ENCODE results near the gene ALDH2.
A peak's percentile ranks its signal among the peaks of the same experiment; 100 is the strongest.
"Not testable (repeated sequence)": the region's sequence is repeated elsewhere in the genome, so short reads cannot be mapped to it uniquely, and the experiment has no call there.

Gene ALDH2

GRCh38 chr12:111822886-111823285 lies 56.2 kb downstream of the ALDH2 start:
- no peak for DNase-seq
- Histone ChIP-seq H3K4me3 (ENCODE audit: low read depth, low read length) (no peak overlapping the region), H3K27me3 (replicated peaks) (peaks cover 4% of the 10 kb centered on the region), H3K36me3 (replicated peaks) (no peaks in the 10 kb centered on the region), H3K27ac (no peak overlapping the region)
- in situ Hi-C loops (cut with HindIII; ENCODE audit: low pct_ligation_motif_present, low sequenced_read_pairs): no loop called here
- TF ChIP-seq CTCF (IDR thresholded peaks at IDR 0.05; ENCODE audit: low read depth, low read length, missing control alignments): no peak

GRCh38 chr12:111823891-111824290 lies 57.2 kb downstream of the ALDH2 start:
- Histone ChIP-seq H3K27me3 (replicated peaks) (peaks cover 4% of the 10 kb centered on the region), H3K36me3 (replicated peaks) (no peaks in the 10 kb centered on the region), H3K27ac (no peak overlapping the region), H3K4me3 (ENCODE audit: low read depth, low read length) (no peak overlapping the region)
- DNase-seq: no peak
- in situ Hi-C loops (cut with HindIII; ENCODE audit: low pct_ligation_motif_present, low sequenced_read_pairs): no loop called here
- no peak for TF ChIP-seq CTCF (IDR thresholded peaks at IDR 0.05; ENCODE audit: low read depth, low read length, missing control alignments)

- in situ Hi-C loops (cut with HindIII; ENCODE audit: low pct_ligation_motif_present, low sequenced_read_pairs); H3K27ac ChIP-seq; H3K36me3 ChIP-seq (replicated peaks); H3K4me3 ChIP-seq (ENCODE audit: low read depth, low read length); H3K27me3 ChIP-seq (replicated peaks); DNase-seq: not testable (repeated sequence)
- TF ChIP-seq CTCF (IDR thresholded peaks at IDR 0.05; ENCODE audit: low read depth, low read length, missing control alignments): peak; percentile 39
These were observed 57.6 kb downstream of the ALDH2 start for GRCh38 chr12:111824312-111824711.

GRCh38 chr12:111825509-111825908 lies 58.8 kb downstream of the ALDH2 start:
- in situ Hi-C loops (cut with HindIII; ENCODE audit: low pct_ligation_motif_present, low sequenced_read_pairs): no loop called here

GRCh38 chr12:111826316-111826715 lies 59.6 kb downstream of the ALDH2 start:
- no peak for TF ChIP-seq CTCF (IDR thresholded peaks at IDR 0.05; ENCODE audit: low read depth, low read length, missing control alignments)
- in situ Hi-C loops (cut with HindIII; ENCODE audit: low pct_ligation_motif_present, low sequenced_read_pairs): no loop called here
- peaks cover 4% of the 10 kb centered on the region for H3K27me3 ChIP-seq (replicated peaks)
- H3K27ac ChIP-seq: no peak overlapping the region
- no peak for DNase-seq
- no peak overlapping the region for H3K4me3 ChIP-seq (ENCODE audit: low read depth, low read length)
- H3K36me3 ChIP-seq (replicated peaks): no peaks in the 10 kb centered on the region

More at GRCh38 chr12:111825509-111825908, 58.8 kb downstream of the ALDH2 start:
- H3K27me3 ChIP-seq (replicated peaks): peaks cover 4% of the 10 kb centered on the region
- DNase-seq: no peak
- TF ChIP-seq CTCF (IDR thresholded peaks at IDR 0.05; ENCODE audit: low read depth, low read length, missing control alignments): no peak
- H3K27ac ChIP-seq: no peak overlapping the region
- no peaks in the 10 kb centered on the region for H3K36me3 ChIP-seq (replicated peaks)
- H3K4me3 ChIP-seq (ENCODE audit: low read depth, low read length): no peak overlapping the region

DNA sequence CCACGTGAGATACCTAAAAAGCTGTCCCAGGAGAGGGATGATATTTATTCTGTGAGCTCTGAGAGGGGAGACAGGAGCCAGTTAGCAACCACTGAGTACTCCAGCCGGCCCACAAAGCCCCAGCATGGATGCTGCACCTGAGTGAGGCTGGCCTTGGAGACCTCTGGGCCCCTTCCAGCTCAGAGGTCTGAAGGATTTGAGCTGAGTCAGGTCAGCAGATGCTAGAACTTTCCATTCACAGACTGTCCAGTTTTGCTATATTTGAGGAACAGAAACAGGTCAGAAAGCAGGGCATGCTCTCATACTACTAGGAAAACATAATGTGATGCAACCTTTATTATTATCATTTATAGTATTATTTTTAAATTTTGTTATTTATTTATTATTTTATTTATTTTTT lies 60.3 kb downstream of the ALDH2 start:
- TF ChIP-seq CTCF (IDR thresholded peaks at IDR 0.05; ENCODE audit: low read depth, low read length, missing control alignments): no peak
- Histone ChIP-seq H3K27me3 (replicated peaks) (peaks cover 4% of the 10 kb centered on the region), H3K4me3 (ENCODE audit: low read depth, low read length) (no peak overlapping the region), H3K36me3 (replicated peaks) (no peaks in the 10 kb centered on the region), H3K27ac (no peak overlapping the region)
- in situ Hi-C loops (cut with HindIII; ENCODE audit: low pct_ligation_motif_present, low sequenced_read_pairs): no loop called here
- no peak for DNase-seq
